Transverse colon (tissue), 4 donors: ENCODE results near the gene MIDN.

Experiments
- POLR2AphosphoS5 ChIP-seq, 3 donors: sonication (generic); formaldehyde crosslinking; IDR thresholded peaks; one replicate each; pipeline ENCODE4 v1.6.1; 2016; ENCODE audit warnings: antibody characterized with exemption in 3 of 3
- TF ChIP-seq, protein P1 (sequence below), 5 experiments: fragments of 200-600 bp in 3 of 5; fragments of 450-650 bp in 2 of 5; sonication (generic) in 3 of 5; IDR thresholded peaks; 1 replicate in 2 of 5; 2 replicates in 3 of 5; pipeline ENCODE4 v1.5.1; 2016 to 2017; ENCODE audit warnings: antibody characterized with exemption in 5 of 5, inconsistent platforms in 3 of 5, mild to moderate bottlenecking in 2 of 5, moderate library complexity in 1 of 5

DNA sequence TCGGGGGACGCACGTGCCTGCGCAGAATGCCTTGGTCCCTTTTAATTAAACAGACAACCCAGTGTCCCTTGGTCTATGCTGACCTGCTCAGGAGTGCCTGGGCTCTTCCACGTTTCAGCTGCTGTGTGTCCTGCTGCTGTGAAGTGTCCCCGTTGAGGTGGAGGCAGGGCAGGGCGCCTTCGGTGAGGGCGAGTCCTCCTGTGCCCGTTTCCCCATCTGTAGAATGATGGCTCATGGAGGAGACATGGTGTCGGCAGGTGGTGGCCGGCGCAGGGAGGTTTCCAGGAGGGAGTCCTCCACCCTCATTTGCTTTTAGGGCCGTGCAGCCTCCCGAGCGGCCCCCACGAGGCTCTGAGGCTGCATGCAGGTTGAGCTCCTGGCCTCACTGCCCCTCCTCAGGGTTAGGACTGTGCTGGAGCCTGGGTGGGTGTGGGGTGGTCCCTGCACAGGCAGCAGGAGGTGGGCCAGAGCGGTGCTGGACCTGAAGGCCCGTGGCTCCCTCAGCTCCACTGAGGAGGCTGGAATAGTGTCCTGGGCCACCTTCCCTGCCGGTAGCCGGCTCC lies 34.0 kb upstream of the MIDN start:
- TF ChIP-seq, protein P1, sequence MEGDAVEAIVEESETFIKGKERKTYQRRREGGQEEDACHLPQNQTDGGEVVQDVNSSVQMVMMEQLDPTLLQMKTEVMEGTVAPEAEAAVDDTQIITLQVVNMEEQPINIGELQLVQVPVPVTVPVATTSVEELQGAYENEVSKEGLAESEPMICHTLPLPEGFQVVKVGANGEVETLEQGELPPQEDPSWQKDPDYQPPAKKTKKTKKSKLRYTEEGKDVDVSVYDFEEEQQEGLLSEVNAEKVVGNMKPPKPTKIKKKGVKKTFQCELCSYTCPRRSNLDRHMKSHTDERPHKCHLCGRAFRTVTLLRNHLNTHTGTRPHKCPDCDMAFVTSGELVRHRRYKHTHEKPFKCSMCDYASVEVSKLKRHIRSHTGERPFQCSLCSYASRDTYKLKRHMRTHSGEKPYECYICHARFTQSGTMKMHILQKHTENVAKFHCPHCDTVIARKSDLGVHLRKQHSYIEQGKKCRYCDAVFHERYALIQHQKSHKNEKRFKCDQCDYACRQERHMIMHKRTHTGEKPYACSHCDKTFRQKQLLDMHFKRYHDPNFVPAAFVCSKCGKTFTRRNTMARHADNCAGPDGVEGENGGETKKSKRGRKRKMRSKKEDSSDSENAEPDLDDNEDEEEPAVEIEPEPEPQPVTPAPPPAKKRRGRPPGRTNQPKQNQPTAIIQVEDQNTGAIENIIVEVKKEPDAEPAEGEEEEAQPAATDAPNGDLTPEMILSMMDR (IDR thresholded peaks at IDR 0.05) = no peak
- no peak for TF ChIP-seq POLR2AphosphoS5 (IDR thresholded peaks at IDR 0.05)
